GM21528 (cell line): Measurements from ENCODE around the gene MGAT5B.

Experiments used
- ATAC-seq: cut with Tn5 transposase; IDR thresholded peaks from one replicate; pipeline ENCODE4 v1.9.1; 2021; ENCODE audit warnings: mild to moderate bottlenecking, moderate library complexity; ENCODE audit not compliant: unreplicated experiment, low FRiP score

Gene MGAT5B

GRCh38 chr17:76878568-76878967 lies 10.4 kb downstream of the MGAT5B start:
- ATAC-seq, result no peak

- no peak for ATAC-seq
Measured at GRCh38 chr17:76879254-76879653, 11.1 kb downstream of the MGAT5B start.

GRCh38 chr17:76879691-76880090 lies 11.5 kb downstream of the MGAT5B start:
- ATAC-seq, result no peak

GRCh38 chr17:76880268-76880667 lies 12.1 kb downstream of the MGAT5B start:
- ATAC-seq, result no peak

- ATAC-seq, result no peak
Measured at GRCh38 chr17:76880971-76881370, 12.8 kb downstream of the MGAT5B start.

GRCh38 chr17:76881408-76881807 lies 13.2 kb downstream of the MGAT5B start:
- no peak for ATAC-seq

GRCh38 chr17:76881966-76882365 lies 13.8 kb downstream of the MGAT5B start:
- no peak for ATAC-seq

- no peak for ATAC-seq
Measured at GRCh38 chr17:76883744-76884525, 15.7 kb downstream of the MGAT5B start.

- no peak for ATAC-seq
Measured at GRCh38 chr17:76884995-76885893, 17.0 kb downstream of the MGAT5B start.

GRCh38 chr17:76885894-76886290 lies 17.7 kb downstream of the MGAT5B start:
- no peak for ATAC-seq

- ATAC-seq, result no peak
Measured at GRCh38 chr17:76886395-76886794, 18.2 kb downstream of the MGAT5B start.

GRCh38 chr17:76887802-76888201 lies 19.6 kb downstream of the MGAT5B start:
- ATAC-seq, result no peak

- ATAC-seq, result no peak
Measured at GRCh38 chr17:76888661-76889060, 20.5 kb downstream of the MGAT5B start.

- ATAC-seq, result no peak
Measured at GRCh38 chr17:76889323-76889722, 21.1 kb downstream of the MGAT5B start.

GRCh38 chr17:76892329-76892728 lies 24.1 kb downstream of the MGAT5B start:
- ATAC-seq, result no peak

GRCh38 chr17:76893623-76894334 lies 25.6 kb downstream of the MGAT5B start:
- ATAC-seq, result no peak

GRCh38 chr17:76894842-76895241 lies 26.6 kb downstream of the MGAT5B start:
- no peak for ATAC-seq

- ATAC-seq, result no peak
Measured at GRCh38 chr17:76897023-76897422, 28.8 kb downstream of the MGAT5B start.

GRCh38 chr17:76899414-76899813 lies 31.2 kb downstream of the MGAT5B start:
- ATAC-seq, result no peak

GRCh38 chr17:76900723-76901122 lies 32.5 kb downstream of the MGAT5B start:
- ATAC-seq, result no peak
